Renal pelvis (tissue), 12 donors: ENCODE data around the gene IRF5. TPM values are rescaled to one million over a fixed set of nuclear protein-coding genes. Genes with fewer than 3 reads are reported as not detected.

Source experiments
- DNase-seq: peaks from one replicate; pipeline ENCODE4 v3.0.0-alpha.2; 2013
- long read RNA-seq, 16 experiments: transcript quantifications; one replicate each; lab custom pipeline, GENCODE V29; 2026
- polyA plus RNA-seq, 3 donors: library from polyadenylated mRNA; unstranded; fragments of 120-200 nt; gene quantifications; one replicate each; pipeline ENCODE4 v1.2.1, GENCODE V29; 2013; ENCODE audit not compliant: insufficient read length in 3 of 3

Gene IRF5, protein sequence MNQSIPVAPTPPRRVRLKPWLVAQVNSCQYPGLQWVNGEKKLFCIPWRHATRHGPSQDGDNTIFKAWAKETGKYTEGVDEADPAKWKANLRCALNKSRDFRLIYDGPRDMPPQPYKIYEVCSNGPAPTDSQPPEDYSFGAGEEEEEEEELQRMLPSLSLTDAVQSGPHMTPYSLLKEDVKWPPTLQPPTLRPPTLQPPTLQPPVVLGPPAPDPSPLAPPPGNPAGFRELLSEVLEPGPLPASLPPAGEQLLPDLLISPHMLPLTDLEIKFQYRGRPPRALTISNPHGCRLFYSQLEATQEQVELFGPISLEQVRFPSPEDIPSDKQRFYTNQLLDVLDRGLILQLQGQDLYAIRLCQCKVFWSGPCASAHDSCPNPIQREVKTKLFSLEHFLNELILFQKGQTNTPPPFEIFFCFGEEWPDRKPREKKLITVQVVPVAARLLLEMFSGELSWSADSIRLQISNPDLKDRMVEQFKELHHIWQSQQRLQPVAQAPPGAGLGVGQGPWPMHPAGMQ
- polyA plus RNA-seq: 10 to 100 TPM; 11.4 to 14.8 (median 12.4) TPM
- long read RNA-seq, donor 1, partial matches to known transcripts: 35 of 42 reads
- long read RNA-seq, donor 1, other reads (novel, unspliced or antisense): 5 of 42 reads
- long read RNA-seq, donor 2, transcript IRF5-202 (9 exons, 1,680 nt): major isoform, 5 of 8 reads
- long read RNA-seq, donor 2, partial matches to known transcripts: 0 of 8 reads
- long read RNA-seq, donor 2, other reads (novel, unspliced or antisense): 0 of 8 reads
- long read RNA-seq, donor 3: 0 reads
- long read RNA-seq, donor 4, partial matches to known transcripts: 0 of 2 reads
- long read RNA-seq, donor 4, other reads (novel, unspliced or antisense): 0 of 2 reads
- long read RNA-seq, donor 5, partial matches to known transcripts: 0 of 1 reads
- long read RNA-seq, donor 5, other reads (novel, unspliced or antisense): 0 of 1 reads
- long read RNA-seq, donor 6, partial matches to known transcripts: 0 of 1 reads
- long read RNA-seq, donor 6, other reads (novel, unspliced or antisense): 0 of 1 reads
- long read RNA-seq, donor 7, partial matches to known transcripts: 0 of 4 reads
- long read RNA-seq, donor 7, other reads (novel, unspliced or antisense): 0 of 4 reads
- long read RNA-seq, donor 8: 0 reads
- long read RNA-seq, donor 9, partial matches to known transcripts: 0 of 2 reads
- long read RNA-seq, donor 9, other reads (novel, unspliced or antisense): 0 of 2 reads
- long read RNA-seq, donor 10, partial matches to known transcripts: 0 of 2 reads
- long read RNA-seq, donor 10, other reads (novel, unspliced or antisense): 0 of 2 reads
- long read RNA-seq, donor 11: 0 reads
- long read RNA-seq, donor 12, partial matches to known transcripts: 0 of 4 reads
- long read RNA-seq, donor 12, other reads (novel, unspliced or antisense): 0 of 4 reads
- long read RNA-seq, donor 13, partial matches to known transcripts: 6 of 7 reads
- long read RNA-seq, donor 13, other reads (novel, unspliced or antisense): 0 of 7 reads
- long read RNA-seq, donor 14, partial matches to known transcripts: 0 of 2 reads
- long read RNA-seq, donor 14, other reads (novel, unspliced or antisense): 0 of 2 reads
- long read RNA-seq, donor 15, partial matches to known transcripts: 0 of 1 reads
- long read RNA-seq, donor 15, other reads (novel, unspliced or antisense): 0 of 1 reads
- long read RNA-seq, donor 16: 0 reads

DNA sequence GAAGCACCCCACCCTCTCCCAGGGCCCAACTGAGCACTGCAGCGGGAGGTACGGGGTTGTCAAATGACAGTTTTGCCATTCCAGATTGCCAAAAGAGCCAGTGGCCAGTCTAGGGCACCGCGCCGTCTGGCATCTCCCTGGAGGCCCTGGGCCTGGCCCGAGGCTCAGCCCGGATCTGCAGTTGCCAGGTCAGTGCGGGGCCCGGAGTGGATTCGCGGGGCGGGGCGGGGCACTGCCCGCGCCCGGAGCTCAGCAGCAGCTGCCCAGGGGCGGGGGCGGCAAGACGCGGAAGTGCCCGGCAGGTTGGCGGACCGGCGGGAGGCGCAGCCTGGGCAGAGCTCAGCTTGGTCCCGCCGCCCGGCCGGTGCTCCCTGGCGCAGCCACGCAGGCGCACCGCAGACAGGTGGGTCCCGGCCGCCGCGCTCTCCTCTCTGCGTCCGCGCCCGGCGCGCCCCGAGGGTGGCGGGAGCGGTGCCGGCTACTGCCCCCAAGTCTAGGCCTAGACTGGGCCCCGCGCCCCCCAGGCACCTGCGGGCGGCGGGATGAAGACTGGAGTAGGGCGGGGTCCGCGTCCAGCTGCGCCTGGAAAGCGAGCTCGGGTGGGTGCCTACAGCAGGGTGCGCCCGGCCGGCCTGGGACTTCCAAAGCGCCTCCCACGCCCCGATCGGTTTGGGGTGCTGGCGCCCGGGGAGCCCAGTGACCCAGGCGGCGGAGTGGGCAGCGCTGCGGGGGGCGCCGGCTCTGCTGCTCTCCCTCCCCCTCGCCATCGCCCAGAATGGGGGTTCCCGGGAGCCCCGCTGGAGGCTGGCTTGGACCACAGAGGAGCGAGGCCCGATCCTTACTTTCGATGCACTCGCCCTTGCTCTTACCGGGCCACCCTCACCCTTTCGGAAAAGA, at the start of gene IRF5:
Gene IRF5 (plus strand): TSS at position 281 of the 897 bp plus-strand sequence. CDS start 4,155 bp downstream, outside the sequence.
- no peak for DNase-seq

DNA sequence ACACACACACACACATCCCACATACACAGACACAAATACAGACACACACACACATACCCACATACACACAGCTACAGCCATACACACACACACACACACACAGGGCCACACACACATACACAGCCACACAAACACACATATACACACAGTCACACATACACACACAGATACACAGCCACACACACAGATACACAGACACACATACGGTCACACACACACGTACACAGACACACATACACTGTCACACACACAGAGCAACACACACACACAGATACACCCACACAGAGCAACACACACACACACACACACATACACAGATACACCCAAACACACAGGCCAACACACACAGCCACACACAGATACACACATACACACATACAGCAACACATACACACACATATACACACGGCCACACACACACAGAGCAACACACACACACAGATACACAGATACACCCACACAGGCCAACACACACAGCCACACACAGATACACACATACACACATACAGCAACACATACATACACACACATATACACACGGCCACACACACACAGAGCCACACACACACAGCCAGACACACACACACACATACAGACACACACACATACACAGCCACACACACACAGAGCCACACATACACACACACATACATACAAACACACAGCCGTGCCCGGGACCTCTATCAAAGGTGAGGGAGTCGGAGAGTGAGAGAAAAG, 49.5 kb upstream of the IRF5 start:
- DNase-seq: no peak

DNA sequence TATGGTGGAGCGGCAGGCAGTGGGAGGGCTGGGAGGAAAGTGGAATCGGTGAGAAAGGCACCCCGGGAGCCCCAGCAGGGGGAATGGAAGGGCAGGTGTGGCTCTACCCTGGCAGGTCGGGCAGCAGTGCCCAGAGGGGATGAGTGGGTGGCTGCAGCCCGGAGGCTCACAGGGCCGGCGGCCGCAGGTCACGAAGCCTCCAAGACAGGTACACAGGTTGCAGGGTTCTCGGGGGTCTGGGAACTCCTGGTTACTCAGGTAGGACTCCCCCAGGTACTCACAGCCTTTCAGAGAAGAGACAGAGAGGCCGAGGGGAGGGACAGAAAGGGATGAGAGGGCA, 49.0 kb upstream of the IRF5 start:
- DNase-seq: no peak

DNA sequence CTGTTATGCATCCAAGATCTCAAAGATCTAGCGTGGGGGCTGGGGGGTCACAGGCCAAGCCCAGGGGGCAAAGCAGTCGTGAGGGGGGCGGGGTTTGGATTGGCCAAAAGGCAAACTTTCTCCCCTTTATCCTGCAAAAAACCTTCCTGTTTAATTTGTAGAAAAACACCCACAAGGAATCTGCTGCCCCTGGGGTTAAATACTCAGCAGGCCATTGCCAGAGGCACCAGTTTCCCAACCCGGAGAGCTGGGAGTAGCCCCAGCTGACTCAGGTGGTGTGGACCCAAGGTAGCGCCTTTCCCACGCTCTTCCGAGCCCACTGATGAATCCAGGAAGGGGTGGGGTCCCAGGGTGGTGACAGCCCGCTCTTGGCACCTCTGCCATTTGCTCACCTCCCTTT, 48.6 kb upstream of the IRF5 start:
- DNase-seq: no peak

DNA sequence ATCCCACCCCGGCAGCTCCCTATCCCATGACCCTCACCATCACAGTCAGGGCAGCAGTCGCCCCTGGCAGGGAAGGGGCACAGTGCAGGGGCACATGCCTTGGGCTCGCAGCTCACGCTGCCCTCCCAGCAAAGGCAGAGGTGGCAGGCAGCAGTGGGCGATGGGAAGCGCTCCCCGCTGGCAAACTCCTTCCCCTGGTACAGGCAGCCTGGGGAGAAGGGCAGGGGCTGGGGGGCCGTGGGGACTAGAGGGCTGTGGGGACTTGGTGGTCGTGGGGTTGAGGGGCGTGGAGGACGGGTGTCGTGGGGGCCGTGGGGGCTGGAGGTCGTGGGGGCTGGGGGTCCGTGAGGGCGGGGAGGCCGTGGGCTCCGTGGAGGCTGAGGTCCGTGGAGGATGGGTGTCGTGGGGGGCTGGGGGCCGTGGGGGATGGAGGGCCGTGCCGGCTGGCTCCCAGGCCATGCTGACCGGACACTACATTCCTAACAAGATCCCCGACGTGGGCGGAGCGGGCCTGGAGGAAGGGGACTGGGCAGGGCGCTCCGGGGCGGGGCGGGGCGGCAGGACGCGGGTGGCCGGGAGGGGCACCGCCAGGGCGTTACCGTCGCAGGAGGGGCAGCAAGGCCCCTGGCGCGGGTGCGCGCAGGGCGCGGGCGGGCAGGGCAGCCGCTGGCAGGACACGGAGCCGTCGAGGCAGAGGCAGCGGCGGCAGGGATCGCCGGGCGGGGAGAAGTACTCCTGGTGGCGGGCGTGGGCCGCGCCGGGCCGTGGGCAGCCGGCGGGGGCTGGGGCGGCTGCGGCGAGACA, 47.2 kb upstream of the IRF5 start:
- no peak for DNase-seq

DNA sequence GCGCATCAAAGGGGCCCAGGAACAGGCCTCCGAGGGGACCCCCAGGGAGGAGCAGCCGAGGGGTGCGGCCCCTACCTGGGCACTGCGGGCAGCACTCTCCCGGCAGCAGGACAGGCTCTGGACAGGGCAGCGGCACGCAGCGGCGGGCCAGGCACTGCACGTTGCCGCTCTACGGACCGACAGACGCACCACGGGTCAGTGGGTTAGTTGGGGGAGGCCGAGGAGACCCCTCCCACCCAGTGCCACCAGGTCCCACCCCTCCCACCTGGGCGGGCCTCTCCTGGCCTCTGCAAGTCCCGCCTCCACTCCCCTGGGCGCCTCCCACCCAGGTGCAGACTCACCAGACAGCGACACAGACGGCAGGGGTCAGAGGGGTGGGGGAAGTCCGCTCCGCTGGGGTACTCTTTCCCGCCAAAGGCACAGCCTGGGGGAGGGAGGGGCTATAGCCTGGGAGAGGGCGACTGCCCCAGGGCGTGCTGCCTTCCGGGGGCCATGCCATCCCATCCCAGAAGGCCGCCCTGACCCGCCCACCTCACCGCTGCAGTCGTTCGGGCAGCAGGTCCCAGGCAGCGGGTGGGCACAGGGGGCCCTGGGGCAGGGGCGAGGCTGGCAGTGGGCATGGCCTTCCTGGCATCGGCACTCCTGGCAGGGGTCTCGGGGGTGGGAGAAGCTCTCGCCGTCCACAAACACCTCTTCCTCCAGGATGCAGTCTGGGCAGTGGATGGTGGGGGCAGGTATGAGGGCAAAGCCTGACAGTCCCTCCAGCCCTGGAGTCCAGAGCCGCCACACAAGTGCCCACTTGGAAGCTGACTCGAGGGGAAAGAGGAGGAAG, 46.4 kb upstream of the IRF5 start:
- no peak for DNase-seq

DNA sequence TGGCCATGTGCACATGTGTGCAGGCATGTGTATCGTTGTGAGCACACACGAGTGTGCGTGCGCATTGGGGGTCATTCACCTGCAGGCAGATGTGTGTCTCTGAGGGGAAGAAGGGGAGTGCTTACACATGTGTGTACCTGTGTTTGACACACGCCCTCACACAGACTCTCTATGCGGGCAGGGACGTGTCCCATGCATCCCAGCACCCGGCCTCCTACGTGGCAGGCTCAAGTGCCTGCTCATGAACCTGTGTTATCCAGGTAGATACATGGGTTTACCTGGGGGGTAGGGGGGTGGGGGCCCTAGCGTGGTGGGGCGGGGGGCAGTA, 45.8 kb upstream of the IRF5 start:
- no peak for DNase-seq

DNA sequence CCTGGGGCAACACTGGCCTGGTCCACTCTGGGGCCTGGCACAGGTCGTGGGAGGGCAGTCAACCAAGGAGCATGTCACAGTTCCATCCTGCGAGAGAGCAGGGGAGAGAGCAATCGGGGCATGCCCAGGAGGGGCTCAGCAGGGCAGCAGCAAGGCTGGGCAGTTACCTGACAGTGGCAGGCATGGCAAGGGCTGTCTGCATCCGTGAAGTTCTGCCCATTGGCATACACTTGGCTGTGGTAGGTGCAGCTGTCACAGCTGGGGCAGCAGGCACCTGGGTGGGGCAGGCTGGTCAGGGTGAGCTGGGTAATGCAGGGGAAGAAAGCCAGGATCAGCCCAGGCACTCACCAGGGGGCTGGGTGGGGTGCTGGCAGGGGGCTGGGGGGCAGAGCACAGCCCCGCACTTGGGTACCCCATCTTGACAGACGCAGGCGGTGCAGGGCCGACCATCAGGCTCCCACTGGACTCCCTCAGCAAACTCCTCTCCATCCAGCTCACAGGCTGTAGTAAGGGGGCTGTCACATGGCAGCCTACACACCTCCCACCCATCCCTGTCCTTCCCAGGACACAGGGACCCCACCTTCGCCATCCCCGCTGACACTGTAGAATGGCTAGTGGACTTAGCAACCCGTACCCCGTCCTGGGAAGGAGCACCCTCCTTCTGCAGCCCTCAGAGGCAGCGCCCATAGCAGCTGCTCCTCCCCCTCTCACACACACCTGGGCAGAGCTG, 45.0 kb upstream of the IRF5 start:
- DNase-seq: no peak

DNA sequence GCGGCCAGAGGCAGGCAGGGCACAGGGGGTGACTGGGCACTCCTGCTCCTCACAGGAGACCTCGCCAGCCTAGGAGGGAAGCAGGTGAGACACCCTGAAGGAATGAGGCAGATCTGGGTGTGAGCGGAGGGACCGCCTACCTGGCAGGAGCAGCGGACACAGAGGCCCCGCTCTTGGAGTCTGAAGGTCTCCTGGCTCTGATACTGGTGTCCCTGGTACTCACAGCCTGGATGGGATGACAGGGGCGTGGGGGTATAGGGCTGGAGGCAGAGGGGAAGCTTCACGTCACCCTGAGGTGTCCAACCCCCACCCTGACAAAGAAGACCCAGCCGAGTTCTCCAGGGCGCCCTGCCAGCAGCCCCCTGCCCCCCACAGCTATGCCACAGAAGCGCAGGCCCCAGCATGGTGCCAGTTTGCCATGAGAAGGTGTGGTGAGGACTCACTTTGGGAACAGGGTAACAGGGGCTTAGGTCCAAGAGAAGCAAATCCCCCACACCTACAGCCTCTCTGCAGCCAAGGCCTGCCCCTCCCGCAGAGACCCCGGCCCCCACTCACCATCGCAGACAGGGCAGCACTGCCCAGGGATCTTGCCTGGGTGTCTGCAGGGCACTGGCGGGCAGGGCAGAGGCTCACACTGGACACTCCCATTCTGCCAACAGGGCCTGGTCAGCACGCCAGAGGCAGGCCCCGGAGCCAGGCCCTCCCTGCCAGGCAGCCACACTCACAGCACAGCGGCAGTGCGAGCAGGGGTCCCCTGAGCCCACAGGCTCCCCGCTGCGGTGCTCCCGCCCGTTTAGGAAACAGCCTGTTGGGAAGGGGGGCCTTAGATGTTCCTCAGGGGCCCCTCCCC, 44.3 kb upstream of the IRF5 start:
- no peak for DNase-seq

DNA sequence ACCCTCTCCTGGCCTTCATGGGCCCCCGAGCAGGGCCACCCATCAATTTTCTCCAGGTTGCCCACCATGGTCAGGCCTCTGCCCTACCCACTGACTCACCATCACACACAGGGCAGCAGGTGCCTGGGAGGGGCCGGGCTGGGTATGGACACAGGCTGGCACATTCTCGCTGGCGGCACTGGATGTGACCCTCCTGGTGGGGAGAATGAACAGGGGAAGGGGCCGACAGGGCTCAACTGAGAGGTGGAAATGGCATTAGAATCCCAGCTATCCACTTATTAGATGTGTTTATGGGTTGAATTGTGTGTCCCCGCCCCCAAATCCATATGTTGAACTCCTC, 43.7 kb upstream of the IRF5 start:
- no peak for DNase-seq

DNA sequence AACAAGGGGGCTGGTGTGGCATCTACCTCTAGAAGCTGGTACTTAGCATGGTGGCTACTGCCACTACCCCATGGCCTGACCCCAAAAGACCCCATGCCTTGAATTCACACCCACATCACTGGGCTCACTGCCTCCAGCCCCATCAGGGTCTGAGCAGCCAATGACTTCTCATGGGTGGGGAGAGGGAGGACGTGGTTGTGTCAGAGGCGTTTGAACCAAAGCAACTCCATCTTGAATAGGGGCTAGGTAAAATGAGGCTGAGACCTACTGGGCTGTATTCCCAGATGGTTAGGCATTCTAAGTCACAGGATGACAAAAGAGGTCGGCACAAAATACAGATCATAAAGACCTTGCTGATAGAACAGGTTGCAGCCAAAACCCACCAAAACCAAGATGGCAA, 42.4 kb upstream of the IRF5 start:
- no peak for DNase-seq

DNA sequence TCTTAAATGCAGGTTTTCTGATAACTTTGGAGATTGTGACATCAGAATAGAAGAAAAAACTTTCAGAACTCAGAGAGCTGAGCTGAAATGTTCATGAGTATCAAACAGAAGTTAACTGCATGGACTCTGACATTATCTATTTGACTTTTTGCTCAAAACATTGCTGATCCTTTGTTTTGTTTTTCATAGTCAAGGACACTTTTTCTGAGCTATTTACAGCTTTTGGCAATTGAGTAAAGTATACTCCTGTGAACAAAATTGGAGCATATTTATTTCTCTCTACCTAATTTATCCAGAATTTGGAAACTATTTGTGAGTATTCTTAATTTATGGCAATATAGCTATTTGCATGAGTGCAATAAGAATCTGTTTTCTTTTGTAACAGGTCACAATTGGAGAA, 38.3 kb upstream of the IRF5 start:
- no peak for DNase-seq

DNA sequence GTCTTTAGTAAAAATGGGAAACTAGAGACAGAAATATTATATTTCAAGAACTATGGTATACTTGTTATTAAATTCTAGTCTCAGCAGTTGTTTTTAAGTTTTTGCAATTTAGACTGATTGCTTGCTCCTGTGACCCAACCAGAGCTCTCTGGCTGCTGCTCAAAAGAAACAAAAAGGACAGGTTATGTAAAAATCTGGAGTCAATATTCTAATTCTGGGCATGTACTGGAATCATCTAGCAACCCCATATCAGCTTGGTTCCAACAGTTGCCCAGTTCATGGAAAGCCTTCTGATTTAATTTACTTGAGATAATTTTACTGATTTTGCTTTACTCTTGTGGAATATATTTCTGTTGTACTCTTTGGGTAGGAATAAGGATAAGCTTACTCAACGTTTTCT, 37.5 kb upstream of the IRF5 start:
- DNase-seq: no peak

DNA sequence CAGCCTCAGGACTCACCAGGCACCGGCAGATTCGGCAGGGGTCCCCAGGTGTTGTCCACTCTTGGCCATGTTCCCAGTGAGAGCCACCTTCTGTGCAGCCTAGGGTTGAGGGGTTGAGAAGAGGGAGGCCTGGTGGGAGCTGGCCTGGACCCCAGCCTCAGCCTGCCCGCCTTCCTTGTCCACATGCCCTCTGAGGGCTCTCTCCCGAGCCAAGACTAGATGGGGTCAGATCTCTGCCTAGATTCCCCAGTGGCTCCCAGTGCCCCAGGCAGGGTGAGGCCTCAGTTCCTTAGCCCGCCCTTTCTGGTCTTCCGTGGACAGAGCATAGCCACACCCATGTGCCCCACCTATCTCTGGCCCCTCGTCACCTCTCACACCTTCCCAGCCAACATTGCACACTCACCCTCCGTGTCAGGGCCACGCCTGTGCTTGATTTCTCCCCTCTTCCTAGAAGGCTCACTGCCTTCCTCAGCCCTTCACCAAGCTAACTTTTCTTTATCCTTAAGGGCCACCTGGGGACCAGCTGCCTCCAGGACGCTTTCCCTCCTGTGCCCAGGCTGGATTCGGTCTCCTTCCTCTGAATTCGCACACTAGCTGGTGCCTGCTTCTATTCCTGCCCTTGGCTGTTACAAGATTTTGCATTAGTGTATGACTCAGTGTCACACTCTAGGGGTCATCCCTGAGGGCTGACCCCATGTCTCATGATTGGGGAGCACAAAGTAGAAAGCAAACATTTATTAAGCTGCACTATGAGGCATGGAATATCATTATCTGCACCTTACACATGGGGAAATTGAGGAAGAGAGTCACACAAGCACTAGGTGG, 34.8 kb upstream of the IRF5 start:
- no peak for DNase-seq

DNA sequence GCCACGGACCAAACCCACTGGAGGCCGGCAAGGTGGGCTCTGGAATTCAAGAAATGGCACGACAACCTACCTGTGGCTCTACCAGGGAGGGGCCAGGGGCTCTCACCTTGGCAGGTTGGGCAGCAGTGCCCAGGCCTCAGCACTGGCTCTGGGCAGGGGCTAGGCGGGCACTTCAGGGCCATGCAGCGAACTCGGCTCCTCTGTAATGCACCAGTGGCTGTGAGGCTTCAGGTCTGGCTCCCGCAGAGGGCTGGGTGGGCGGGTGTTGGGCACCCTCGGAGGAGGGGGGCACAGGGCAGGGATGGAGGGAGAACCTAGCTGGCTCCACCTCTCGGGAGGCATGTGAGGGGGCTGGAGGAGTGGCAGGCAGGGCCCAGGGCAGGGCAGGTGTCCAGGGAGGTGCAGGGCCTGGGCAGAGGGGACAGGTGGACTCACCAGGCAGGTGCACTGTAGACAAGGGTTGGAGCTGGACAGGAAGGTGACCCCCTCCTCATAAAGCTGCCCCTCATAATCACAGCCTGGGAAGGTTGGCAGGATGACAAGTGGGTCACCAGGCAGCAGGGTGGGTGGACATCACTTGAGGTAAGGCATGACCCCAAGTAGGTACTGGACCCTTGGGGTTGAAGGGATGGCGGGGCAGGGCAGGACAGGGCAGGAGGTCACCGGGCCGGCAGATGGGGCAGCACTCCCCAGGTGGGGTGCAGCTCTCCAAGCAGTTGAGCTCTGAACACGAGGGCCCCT, 33.9 kb upstream of the IRF5 start:
- no peak for DNase-seq
